WTC11 (cell line): ENCODE results near the gene ALG8. TPM values are rescaled to one million over a fixed set of nuclear protein-coding genes. Genes with fewer than 3 reads are reported as not detected.

Experiments
- ATAC-seq: fragments of 200-7000 bp; cut with Tn5 transposase; 2 replicates; pipeline ENCODE4 v1.10.0; 2021; ENCODE audit warnings: mild to moderate bottlenecking, moderate library complexity
- CTCF ChIA-PET: fragments of 300-600 bp; sonication (Branson Sonifier 250); formaldehyde crosslinking; loops from one replicate; lab custom pipeline; 2021; ENCODE audit warnings: antibody characterized with exemption; lab: Charles Lee
- POLR2A ChIA-PET: fragments of 350-600 bp; sonication (Branson Sonifier 250); formaldehyde crosslinking; loops from one replicate; lab custom pipeline; 2021; ENCODE audit warnings: antibody characterized with exemption; lab: Charles Lee
- DNase-seq: peaks from one replicate; pipeline ENCODE4 v3.0.0; 2021; ENCODE audit warnings: low spot score
- H3K27ac Mint-ChIP-seq: 2 replicates; pipeline ENCODE4 v1.8.0; 2021; ENCODE audit warnings: mixed read lengths
- H3K27me3 Mint-ChIP-seq: 2 replicates; pipeline ENCODE4 v1.8.0; 2021; ENCODE audit warnings: low read depth, mild to moderate bottlenecking, moderate library complexity, mixed read lengths
- H3K36me3 Mint-ChIP-seq: 2 replicates; pipeline ENCODE4 v1.8.0; 2021; ENCODE audit warnings: mixed read lengths
- H3K4me1 Mint-ChIP-seq: 2 replicates; pipeline ENCODE4 v1.8.0; 2022; ENCODE audit warnings: mixed read lengths
- H3K4me3 Mint-ChIP-seq: 2 replicates; pipeline ENCODE4 v1.8.0; 2021; ENCODE audit warnings: mild to moderate bottlenecking, moderate library complexity, mixed read lengths
- H3K9me3 Mint-ChIP-seq: 2 replicates; pipeline ENCODE4 v1.8.0; 2021; ENCODE audit warnings: mixed read lengths
- CBFB ChIP-seq: sonication (generic); formaldehyde crosslinking; IDR thresholded peaks from 2 replicates; pipeline ENCODE4 v1.8.1; 2022; ENCODE audit warnings: mild to moderate bottlenecking, low read depth, missing genetic modification reagents
- CREB1 ChIP-seq: sonication (generic); formaldehyde crosslinking; IDR thresholded peaks from 2 replicates; pipeline ENCODE4 v1.8.0; 2023; ENCODE audit warnings: mild to moderate bottlenecking, missing genetic modification reagents
- EMX1 ChIP-seq: fragments of 250-450 bp; sonication (Bioruptor Pico); IDR thresholded peaks from 2 replicates; pipeline ENCODE4 v1.8.0; 2021; ENCODE audit warnings: mild to moderate bottlenecking
- FOXK1 ChIP-seq: sonication (generic); formaldehyde crosslinking; IDR thresholded peaks from 2 replicates; pipeline ENCODE4 v1.8.0; 2022; ENCODE audit warnings: mild to moderate bottlenecking, moderate library complexity, missing genetic modification reagents
- GTF2I ChIP-seq: fragments of 250-450 bp; sonication (Bioruptor Pico); conservative IDR thresholded peaks from 2 replicates; pipeline ENCODE4 v1.4.0; 2021; ENCODE audit warnings: mild to moderate bottlenecking
- NR1H2 ChIP-seq: sonication (generic); formaldehyde crosslinking; IDR thresholded peaks from 2 replicates; pipeline ENCODE4 v1.9.0; 2021; ENCODE audit warnings: mild to moderate bottlenecking, moderate library complexity, missing genetic modification reagents
- SMAD3 ChIP-seq: sonication (generic); formaldehyde crosslinking; IDR thresholded peaks from 2 replicates; pipeline ENCODE4 v1.8.0; 2022; ENCODE audit warnings: missing genetic modification reagents, mild to moderate bottlenecking, borderline replicate concordance
- SMAD4 ChIP-seq: sonication (generic); formaldehyde crosslinking; IDR thresholded peaks from 2 replicates; pipeline ENCODE4 v1.8.0; 2022; ENCODE audit warnings: mild to moderate bottlenecking, missing genetic modification reagents
- SOX15 ChIP-seq: fragments of 250-450 bp; sonication (Bioruptor Pico); IDR thresholded peaks from 2 replicates; pipeline ENCODE4 v1.9.0; 2021; ENCODE audit warnings: mild to moderate bottlenecking
- TEAD4 ChIP-seq: sonication (generic); formaldehyde crosslinking; IDR thresholded peaks from 2 replicates; pipeline ENCODE4 v1.8.0; 2022; ENCODE audit warnings: mild to moderate bottlenecking, missing genetic modification reagents
- ZBTB21 ChIP-seq: sonication (generic); formaldehyde crosslinking; IDR thresholded peaks from 2 replicates; pipeline ENCODE4 v1.8.1; 2023; ENCODE audit warnings: mild to moderate bottlenecking, missing genetic modification reagents, borderline replicate concordance
- ZMAT4 ChIP-seq: fragments of 250-450 bp; sonication (Bioruptor Pico); IDR thresholded peaks from 2 replicates; pipeline ENCODE4 v1.9.0; 2021; ENCODE audit warnings: mild to moderate bottlenecking
- ZNF263 ChIP-seq: sonication (generic); formaldehyde crosslinking; IDR thresholded peaks from 2 replicates; pipeline ENCODE4 v1.8.1; 2022; ENCODE audit warnings: low read depth, mild to moderate bottlenecking, moderate library complexity, missing genetic modification reagents
- ZNF396 ChIP-seq: fragments of 250-450 bp; sonication (Bioruptor Pico); IDR thresholded peaks from 2 replicates; pipeline ENCODE4 v1.8.0; 2021; ENCODE audit warnings: mild to moderate bottlenecking, moderate library complexity, borderline replicate concordance
- ZNF423 ChIP-seq: fragments of 250-450 bp; sonication (Bioruptor Pico); IDR thresholded peaks from 2 replicates; pipeline ENCODE4 v2.1.2; 2022; ENCODE audit warnings: mild to moderate bottlenecking, moderate library complexity
- ZNF532 ChIP-seq: fragments of 250-450 bp; sonication (Bioruptor Pico); IDR thresholded peaks from 2 replicates; pipeline ENCODE4 v1.9.0; 2021; ENCODE audit warnings: mild to moderate bottlenecking, borderline replicate concordance
- total RNA-seq: library from RNA; stranded (reverse); gene quantifications from 3 replicates; pipeline ENCODE4 v1.2.3, GENCODE V29; 2021
- TF ChIP-seq, protein P1 (sequence below): sonication (generic); formaldehyde crosslinking; IDR thresholded peaks from 2 replicates; pipeline ENCODE4 v1.8.1; 2023; ENCODE audit warnings: mild to moderate bottlenecking, missing genetic modification reagents, moderate library complexity
- TF ChIP-seq, protein P2 (sequence below): sonication (generic); formaldehyde crosslinking; conservative IDR thresholded peaks from 2 replicates; pipeline ENCODE4 v1.8.1; 2023; ENCODE audit warnings: mild to moderate bottlenecking, low read depth, missing genetic modification reagents, moderate library complexity
- TF ChIP-seq, protein P3 (sequence below): sonication (generic); formaldehyde crosslinking; IDR thresholded peaks from 2 replicates; pipeline ENCODE4 v1.8.0; 2022; ENCODE audit warnings: missing genetic modification reagents

Gene ALG8
- total RNA-seq, 1 experiment from 2014 or later: 63.8 TPM

- POLR2A ChIA-PET: no interaction called here
- CTCF ChIA-PET: no interaction called here
- no peaks in the 10 kb centered on the region; the same call in 1 of the 2 replicates for H3K4me1 Mint-ChIP-seq
- TF ChIP-seq SMAD3 (CRISPR knock-in tag): no peak
- TF ChIP-seq ZNF423 (CRISPR knock-in tag): no peak
- TF ChIP-seq SMAD4 (CRISPR knock-in tag): no peak
- TF ChIP-seq, all 79 proteins: peak for 0
- no peaks in the 10 kb centered on the region for H3K9me3 Mint-ChIP-seq
- peaks cover 15% of the 10 kb centered on the region for H3K36me3 Mint-ChIP-seq
- H3K4me3 Mint-ChIP-seq: no peak overlapping the region
- DNase-seq: no peak
- no peaks in the 10 kb centered on the region for H3K27me3 Mint-ChIP-seq
- ATAC-seq: no peak
- H3K27ac Mint-ChIP-seq: no peak overlapping the region
Measured at GRCh38 chr11:78127403-78127802, 12.0 kb downstream of the ALG8 start.

- no peaks in the 10 kb centered on the region for H3K4me1 Mint-ChIP-seq
- no peak for ATAC-seq
- no peaks in the 10 kb centered on the region for H3K9me3 Mint-ChIP-seq
- H3K27me3 Mint-ChIP-seq: no peaks in the 10 kb centered on the region
- DNase-seq: no peak
- ChIA-PET POLR2A (no interaction called here), CTCF (no interaction called here)
- peaks cover 49% of the 10 kb centered on the region for H3K36me3 Mint-ChIP-seq
- no peak overlapping the region for H3K4me3 Mint-ChIP-seq
- TF ChIP-seq NR1H2 (CRISPR knock-in tag): no peak
- TF ChIP-seq ZBTB21 (CRISPR knock-in tag): no peak
- TF ChIP-seq, protein P1, sequence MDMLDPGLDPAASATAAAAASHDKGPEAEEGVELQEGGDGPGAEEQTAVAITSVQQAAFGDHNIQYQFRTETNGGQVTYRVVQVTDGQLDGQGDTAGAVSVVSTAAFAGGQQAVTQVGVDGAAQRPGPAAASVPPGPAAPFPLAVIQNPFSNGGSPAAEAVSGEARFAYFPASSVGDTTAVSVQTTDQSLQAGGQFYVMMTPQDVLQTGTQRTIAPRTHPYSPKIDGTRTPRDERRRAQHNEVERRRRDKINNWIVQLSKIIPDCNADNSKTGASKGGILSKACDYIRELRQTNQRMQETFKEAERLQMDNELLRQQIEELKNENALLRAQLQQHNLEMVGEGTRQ (CRISPR knock-in tag): no peak
- TF ChIP-seq ZNF263 (CRISPR knock-in tag): no peak
- TF ChIP-seq ZNF396 (CRISPR knock-in tag): no peak
- TF ChIP-seq, protein P2, sequence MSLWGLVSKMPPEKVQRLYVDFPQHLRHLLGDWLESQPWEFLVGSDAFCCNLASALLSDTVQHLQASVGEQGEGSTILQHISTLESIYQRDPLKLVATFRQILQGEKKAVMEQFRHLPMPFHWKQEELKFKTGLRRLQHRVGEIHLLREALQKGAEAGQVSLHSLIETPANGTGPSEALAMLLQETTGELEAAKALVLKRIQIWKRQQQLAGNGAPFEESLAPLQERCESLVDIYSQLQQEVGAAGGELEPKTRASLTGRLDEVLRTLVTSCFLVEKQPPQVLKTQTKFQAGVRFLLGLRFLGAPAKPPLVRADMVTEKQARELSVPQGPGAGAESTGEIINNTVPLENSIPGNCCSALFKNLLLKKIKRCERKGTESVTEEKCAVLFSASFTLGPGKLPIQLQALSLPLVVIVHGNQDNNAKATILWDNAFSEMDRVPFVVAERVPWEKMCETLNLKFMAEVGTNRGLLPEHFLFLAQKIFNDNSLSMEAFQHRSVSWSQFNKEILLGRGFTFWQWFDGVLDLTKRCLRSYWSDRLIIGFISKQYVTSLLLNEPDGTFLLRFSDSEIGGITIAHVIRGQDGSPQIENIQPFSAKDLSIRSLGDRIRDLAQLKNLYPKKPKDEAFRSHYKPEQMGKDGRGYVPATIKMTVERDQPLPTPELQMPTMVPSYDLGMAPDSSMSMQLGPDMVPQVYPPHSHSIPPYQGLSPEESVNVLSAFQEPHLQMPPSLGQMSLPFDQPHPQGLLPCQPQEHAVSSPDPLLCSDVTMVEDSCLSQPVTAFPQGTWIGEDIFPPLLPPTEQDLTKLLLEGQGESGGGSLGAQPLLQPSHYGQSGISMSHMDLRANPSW (CRISPR knock-in tag): no peak
- no peak for TF ChIP-seq SOX15 (CRISPR knock-in tag)
- no peak for TF ChIP-seq EMX1
- H3K27ac Mint-ChIP-seq: no peak overlapping the region
Measured at GRCh38 chr11:78112582-78113275, 26.7 kb downstream of the ALG8 start.

DNA sequence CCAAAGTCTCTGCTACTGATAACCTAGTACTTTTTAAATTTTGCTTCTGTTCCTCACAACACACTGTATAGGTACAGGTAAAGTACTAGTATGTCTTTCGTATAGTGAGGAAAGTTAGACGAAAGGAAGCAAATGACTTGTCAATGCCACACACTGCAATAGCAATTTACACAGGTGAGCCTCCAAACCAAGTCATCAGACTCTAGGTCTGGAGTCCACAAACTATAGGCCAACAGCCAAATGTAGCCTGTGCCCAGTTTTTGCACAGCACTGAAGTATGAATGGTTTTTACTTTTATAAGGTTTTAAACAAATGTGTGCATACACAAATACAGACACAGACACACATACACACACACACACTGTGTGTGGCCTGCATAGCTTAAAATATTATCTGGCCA, 28.1 kb downstream of the ALG8 start:
- POLR2A ChIA-PET: no interaction called here
- ATAC-seq: no peak
- H3K4me1 Mint-ChIP-seq: no peaks in the 10 kb centered on the region

DNA sequence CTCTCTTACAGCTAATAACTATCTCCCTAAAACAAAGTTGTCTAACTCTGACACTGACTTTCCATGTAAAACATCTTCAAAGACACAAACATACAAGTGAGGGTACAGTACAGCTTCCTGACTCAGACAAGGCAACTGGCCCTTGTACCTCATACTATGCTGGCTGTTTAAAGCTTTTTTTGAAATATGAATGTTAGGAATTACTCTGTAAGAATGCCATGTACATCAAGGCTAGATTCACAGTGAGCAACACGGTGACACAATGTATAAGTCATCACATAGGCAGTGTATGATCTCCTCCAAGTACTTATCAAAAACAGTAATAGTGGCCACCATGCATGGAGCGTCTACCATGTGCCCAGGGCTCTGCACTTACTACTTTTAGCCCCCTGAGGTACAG, 28.6 kb downstream of the ALG8 start:
- CTCF ChIA-PET: no interaction called here
- no peak for ATAC-seq
- TF ChIP-seq SMAD3 (CRISPR knock-in tag) (no peak), ZNF532 (CRISPR knock-in tag) (no peak), ZNF263 (CRISPR knock-in tag) (no peak), ZMAT4 (CRISPR knock-in tag) (no peak), ZNF396 (CRISPR knock-in tag) (no peak), TEAD4 (CRISPR knock-in tag) (no peak)
- TF ChIP-seq, protein P3, sequence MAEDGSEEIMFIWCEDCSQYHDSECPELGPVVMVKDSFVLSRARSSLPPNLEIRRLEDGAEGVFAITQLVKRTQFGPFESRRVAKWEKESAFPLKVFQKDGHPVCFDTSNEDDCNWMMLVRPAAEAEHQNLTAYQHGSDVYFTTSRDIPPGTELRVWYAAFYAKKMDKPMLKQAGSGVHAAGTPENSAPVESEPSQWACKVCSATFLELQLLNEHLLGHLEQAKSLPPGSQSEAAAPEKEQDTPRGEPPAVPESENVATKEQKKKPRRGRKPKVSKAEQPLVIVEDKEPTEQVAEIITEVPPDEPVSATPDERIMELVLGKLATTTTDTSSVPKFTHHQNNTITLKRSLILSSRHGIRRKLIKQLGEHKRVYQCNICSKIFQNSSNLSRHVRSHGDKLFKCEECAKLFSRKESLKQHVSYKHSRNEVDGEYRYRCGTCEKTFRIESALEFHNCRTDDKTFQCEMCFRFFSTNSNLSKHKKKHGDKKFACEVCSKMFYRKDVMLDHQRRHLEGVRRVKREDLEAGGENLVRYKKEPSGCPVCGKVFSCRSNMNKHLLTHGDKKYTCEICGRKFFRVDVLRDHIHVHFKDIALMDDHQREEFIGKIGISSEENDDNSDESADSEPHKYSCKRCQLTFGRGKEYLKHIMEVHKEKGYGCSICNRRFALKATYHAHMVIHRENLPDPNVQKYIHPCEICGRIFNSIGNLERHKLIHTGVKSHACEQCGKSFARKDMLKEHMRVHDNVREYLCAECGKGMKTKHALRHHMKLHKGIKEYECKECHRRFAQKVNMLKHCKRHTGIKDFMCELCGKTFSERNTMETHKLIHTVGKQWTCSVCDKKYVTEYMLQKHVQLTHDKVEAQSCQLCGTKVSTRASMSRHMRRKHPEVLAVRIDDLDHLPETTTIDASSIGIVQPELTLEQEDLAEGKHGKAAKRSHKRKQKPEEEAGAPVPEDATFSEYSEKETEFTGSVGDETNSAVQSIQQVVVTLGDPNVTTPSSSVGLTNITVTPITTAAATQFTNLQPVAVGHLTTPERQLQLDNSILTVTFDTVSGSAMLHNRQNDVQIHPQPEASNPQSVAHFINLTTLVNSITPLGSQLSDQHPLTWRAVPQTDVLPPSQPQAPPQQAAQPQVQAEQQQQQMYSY (CRISPR knock-in tag): no peak

More for the DNA sequence above, 28.1 kb downstream of the ALG8 start:
- no peaks in the 10 kb centered on the region for H3K27me3 Mint-ChIP-seq
- TF ChIP-seq CREB1 (CRISPR knock-in tag) (no peak), FOXK1 (no peak), CBFB (CRISPR knock-in tag) (no peak), GTF2I (CRISPR knock-in tag) (no peak)
- H3K36me3 Mint-ChIP-seq: peaks cover 46% of the 10 kb centered on the region
- H3K27ac Mint-ChIP-seq: no peak overlapping the region
- H3K4me3 Mint-ChIP-seq: no peak overlapping the region
- DNase-seq: no peak
- no peaks in the 10 kb centered on the region for H3K9me3 Mint-ChIP-seq
- CTCF ChIA-PET: no interaction called here

More for the DNA sequence above, 28.6 kb downstream of the ALG8 start:
- no peaks in the 10 kb centered on the region for H3K27me3 Mint-ChIP-seq
- H3K27ac Mint-ChIP-seq: no peak overlapping the region
- no peaks in the 10 kb centered on the region for H3K9me3 Mint-ChIP-seq
- POLR2A ChIA-PET: no interaction called here
- H3K4me1 Mint-ChIP-seq: no peaks in the 10 kb centered on the region
- DNase-seq: no peak
- H3K4me3 Mint-ChIP-seq: no peak overlapping the region
- peaks cover 48% of the 10 kb centered on the region for H3K36me3 Mint-ChIP-seq
